CD4-positive, alpha-beta T cell (primary cell): ENCODE data around the gene CATSPER1. TPM values are rescaled to one million over a fixed set of nuclear protein-coding genes. Genes with fewer than 3 reads are reported as not detected.
A peak's percentile ranks its signal among the peaks of the same experiment; 100 is the strongest.

ENCODE experiments used
- ATAC-seq: fragments of 200-7000 bp; cut with Tn5 transposase; one replicate; pipeline ENCODE4 v1.10.0; 2022; ENCODE audit warnings: mild to moderate bottlenecking; ENCODE audit not compliant: poor library complexity
- CTCF ChIA-PET: fragments of 350-600 bp; sonication (Branson Sonifier 250); formaldehyde crosslinking; loops from one replicate; lab custom pipeline; 2021; ENCODE audit warnings: antibody characterized with exemption, inconsistent platforms; lab: Charles Lee
- POLR2A ChIA-PET: fragments of 350-600 bp; sonication (Branson Sonifier 250); formaldehyde crosslinking; loops from one replicate; lab custom pipeline; 2021; ENCODE audit warnings: antibody characterized with exemption, inconsistent platforms; lab: Charles Lee
- DNase-seq, 14 experiments: peaks; one replicate each; pipeline ENCODE4 v3.0.0-alpha.2; 2013 to 2020; ENCODE audit warnings: mixed read lengths in 2 of 14
- H3K27ac ChIP-seq, 2 donors: one replicate each; pipeline versions ENCODE4 v1.5.1 to v1.7.0; 2013; ENCODE audit warnings: low read length in 2 of 2, low read depth in 1 of 2, mild to moderate bottlenecking in 1 of 2
- H3K27me3 ChIP-seq, 2 experiments: 1 replicate in 1 of 2; 2 replicates in 1 of 2; pipeline versions ENCODE4 v1.6.1 to v1.7.0; 2013; ENCODE audit warnings: low read length in 2 of 2, control low read depth in 1 of 2, mild to moderate bottlenecking in 1 of 2, moderate library complexity in 1 of 2; ENCODE audit not compliant: insufficient read depth in 2 of 2, control insufficient read depth in 1 of 2
- H3K36me3 ChIP-seq: one replicate; pipeline ENCODE4 v1.6.1; 2013; ENCODE audit warnings: low read length, control low read depth; ENCODE audit not compliant: insufficient read depth
- H3K4me1 ChIP-seq: one replicate; pipeline ENCODE4 v1.6.1; 2013; ENCODE audit warnings: low read length, control low read depth; ENCODE audit not compliant: insufficient read depth
- H3K4me3 ChIP-seq: one replicate; pipeline ENCODE4 v1.5.1; 2013; ENCODE audit warnings: mild to moderate bottlenecking, low read length, moderate library complexity
- H3K9me3 ChIP-seq, 2 experiments: 1 replicate in 1 of 2; 2 replicates in 1 of 2; pipeline versions ENCODE4 v1.6.1 to v1.7.0; 2013; ENCODE audit warnings: low read length in 2 of 2, mild to moderate bottlenecking in 2 of 2, control low read depth in 1 of 2, moderate library complexity in 1 of 2; ENCODE audit not compliant: control insufficient read depth in 1 of 2, insufficient read depth in 1 of 2
- H3K27ac Mint-ChIP-seq: one replicate; pipeline ENCODE4 v1.8.0; 2020; ENCODE audit warnings: mixed read lengths
- H3K27me3 Mint-ChIP-seq: one replicate; pipeline ENCODE4 v1.8.0; 2021; ENCODE audit warnings: mixed read lengths
- H3K36me3 Mint-ChIP-seq: one replicate; pipeline ENCODE4 v1.8.0; 2021; ENCODE audit warnings: low read depth, mixed read lengths
- H3K4me1 Mint-ChIP-seq: one replicate; pipeline ENCODE4 v1.8.0; 2021; ENCODE audit warnings: low read depth, mixed read lengths
- H3K4me3 Mint-ChIP-seq: one replicate; pipeline ENCODE4 v1.8.0; 2020; ENCODE audit warnings: mild to moderate bottlenecking, mixed read lengths
- H3K9me3 Mint-ChIP-seq: one replicate; pipeline ENCODE4 v1.8.0; 2020; ENCODE audit warnings: mixed read lengths
- intact Hi-C, 2 experiments: fragments of 100-400 bp; cut with DNase I in 1 of 2; cut with micrococcal nuclease in 1 of 2; formaldehyde crosslinking; loops; one replicate each; pipeline versions ENCODE4 v1.15.1 to v1.9.0; 2023 to 2025; cut with DNase I, micrococcal nuclease
- total RNA-seq, 174 experiments: library from RNA in 2 of 174; stranded (reverse) in 2 of 174; gene quantifications; one replicate each; pipeline ENCODE4 v1.2.3 and lab custom pipeline; 2021 to 2026
- TF ChIP-seq, protein P1 (sequence below): fragments of 200-600 bp; IDR thresholded peaks from one replicate; pipeline ENCODE4 v1.8.0; 2022; ENCODE audit warnings: antibody characterized with exemption, mild to moderate bottlenecking

Gene CATSPER1
- total RNA-seq, 2 experiments from 2014 or later: not detected

GRCh38 chr11:66022401-66023185 is 3.7 kb downstream of the CATSPER1 start:
- no peaks in the 10 kb centered on the region for H3K36me3 Mint-ChIP-seq
- H3K4me1 ChIP-seq: peaks cover 20% of the 10 kb centered on the region
- no peak overlapping the region for H3K27ac ChIP-seq
- DNase-seq: peak; percentile 50 to 86 (median 70)
- H3K36me3 ChIP-seq: no peaks in the 10 kb centered on the region
- H3K4me3 Mint-ChIP-seq: no peak overlapping the region
- no peak overlapping the region for H3K4me3 ChIP-seq
- H3K27me3 ChIP-seq: no peaks in the 10 kb centered on the region
- ChIA-PET CTCF (interaction anchor here (0.6 to 1.6 kb wide), 22 partner anchors 8 to 311 kb away, joined by 3 to 14 read pairs (median 4); partner anchors contain the start of genes BANF1, CCDC85B, CST6 and EIF1AD), POLR2A (interaction anchor here (0.9 to 1.2 kb wide), 3 partner anchors 20 to 132 kb away, joined by 3 read pairs; partner anchors contain the start of genes BANF1, CCDC85B and SF3B2)
- no peak overlapping the region for H3K27ac Mint-ChIP-seq
- intact Hi-C loops: loop anchor here in 1 of 2 experiments (1.0 kb wide), 1 partner anchor 33 kb away; no protein-coding TSS in a partner anchor
- no peaks in the 10 kb centered on the region for H3K9me3 ChIP-seq
- H3K4me1 Mint-ChIP-seq: peaks cover 5% of the 10 kb centered on the region
- ATAC-seq: peak; percentile 98
- H3K9me3 Mint-ChIP-seq: no peaks in the 10 kb centered on the region
- peaks cover 7% of the 10 kb centered on the region for H3K27me3 Mint-ChIP-seq
- TF ChIP-seq, protein P1, sequence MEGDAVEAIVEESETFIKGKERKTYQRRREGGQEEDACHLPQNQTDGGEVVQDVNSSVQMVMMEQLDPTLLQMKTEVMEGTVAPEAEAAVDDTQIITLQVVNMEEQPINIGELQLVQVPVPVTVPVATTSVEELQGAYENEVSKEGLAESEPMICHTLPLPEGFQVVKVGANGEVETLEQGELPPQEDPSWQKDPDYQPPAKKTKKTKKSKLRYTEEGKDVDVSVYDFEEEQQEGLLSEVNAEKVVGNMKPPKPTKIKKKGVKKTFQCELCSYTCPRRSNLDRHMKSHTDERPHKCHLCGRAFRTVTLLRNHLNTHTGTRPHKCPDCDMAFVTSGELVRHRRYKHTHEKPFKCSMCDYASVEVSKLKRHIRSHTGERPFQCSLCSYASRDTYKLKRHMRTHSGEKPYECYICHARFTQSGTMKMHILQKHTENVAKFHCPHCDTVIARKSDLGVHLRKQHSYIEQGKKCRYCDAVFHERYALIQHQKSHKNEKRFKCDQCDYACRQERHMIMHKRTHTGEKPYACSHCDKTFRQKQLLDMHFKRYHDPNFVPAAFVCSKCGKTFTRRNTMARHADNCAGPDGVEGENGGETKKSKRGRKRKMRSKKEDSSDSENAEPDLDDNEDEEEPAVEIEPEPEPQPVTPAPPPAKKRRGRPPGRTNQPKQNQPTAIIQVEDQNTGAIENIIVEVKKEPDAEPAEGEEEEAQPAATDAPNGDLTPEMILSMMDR: peak; percentile 90

DNA sequence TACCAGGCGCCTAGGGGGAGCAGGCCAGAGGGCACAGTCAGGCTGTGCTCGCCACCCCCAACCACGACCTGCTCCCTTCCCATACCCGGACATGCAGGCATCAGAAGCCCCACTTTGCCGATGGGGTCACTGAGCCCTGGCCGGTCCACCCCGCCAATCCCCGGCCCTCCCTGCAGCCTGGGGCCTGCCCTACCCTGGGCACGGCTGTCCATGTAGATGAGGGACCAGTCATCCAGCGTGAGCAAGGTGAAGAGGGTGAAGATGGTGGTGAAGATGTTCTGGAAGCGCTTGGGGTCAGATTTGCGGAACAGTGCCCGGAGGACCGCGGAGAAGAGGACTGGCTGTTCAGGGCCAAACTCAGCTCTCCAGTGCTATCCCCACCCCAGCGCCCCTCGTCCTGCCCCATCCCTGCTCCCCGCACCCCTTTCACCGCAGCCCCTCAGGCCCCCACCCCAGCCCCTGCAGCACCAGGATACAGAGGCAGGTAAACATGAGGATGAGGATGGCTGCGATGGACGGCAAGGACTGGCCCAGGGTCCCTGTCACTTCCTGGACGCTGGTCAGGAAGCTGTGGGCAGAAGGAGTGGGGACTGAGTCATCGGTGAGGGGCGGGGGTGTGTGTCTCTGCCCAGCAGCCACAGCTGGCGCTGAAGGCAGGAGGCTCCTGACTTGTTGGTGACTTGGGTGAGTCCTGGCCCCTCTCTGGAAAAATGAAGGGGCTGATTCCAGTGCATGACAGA is 5.5 kb downstream of the CATSPER1 start:
- no peak overlapping the region for H3K27ac ChIP-seq
- ATAC-seq (no peak), DNase-seq (peak in 4 of 14 experiments; percentile 13 to 71 (median 42))
- H3K9me3 ChIP-seq: no peaks in the 10 kb centered on the region
- Mint-ChIP-seq H3K4me1 (peaks cover 5% of the 10 kb centered on the region), H3K27me3 (peaks cover 7% of the 10 kb centered on the region), H3K9me3 (no peaks in the 10 kb centered on the region), H3K36me3 (no peaks in the 10 kb centered on the region), H3K4me3 (no peak overlapping the region), H3K27ac (no peak overlapping the region)
- no peak overlapping the region for H3K4me3 ChIP-seq
- peaks cover 20% of the 10 kb centered on the region for H3K4me1 ChIP-seq
- POLR2A ChIA-PET: no interaction called here
- CTCF ChIA-PET: no interaction called here
- TF ChIP-seq, protein P1: no peak
- H3K36me3 ChIP-seq: no peaks in the 10 kb centered on the region
- no peaks in the 10 kb centered on the region for H3K27me3 ChIP-seq
- intact Hi-C loops: no loop called here

GRCh38 chr11:66020212-66020611 is 6.1 kb downstream of the CATSPER1 start:
- peaks cover 20% of the 10 kb centered on the region for H3K4me1 ChIP-seq
- Mint-ChIP-seq H3K36me3 (no peaks in the 10 kb centered on the region), H3K9me3 (no peaks in the 10 kb centered on the region), H3K27ac (no peak overlapping the region), H3K27me3 (peaks cover 7% of the 10 kb centered on the region), H3K4me1 (peaks cover 5% of the 10 kb centered on the region), H3K4me3 (no peak overlapping the region)
- DNase-seq (no peak), ATAC-seq (no peak)
- ChIA-PET CTCF (no interaction called here), POLR2A (no interaction called here)
- H3K27ac ChIP-seq: no peak overlapping the region
- TF ChIP-seq, protein P1: no peak
- no peaks in the 10 kb centered on the region for H3K9me3 ChIP-seq
- H3K4me3 ChIP-seq: no peak overlapping the region
- intact Hi-C loops: no loop called here
- H3K27me3 ChIP-seq: no peaks in the 10 kb centered on the region
- no peaks in the 10 kb centered on the region for H3K36me3 ChIP-seq
